Stimulated activated CD4-positive, alpha-beta T cell treated with anti-CD3 and anti-CD28 coated beads, Interleukin-2, amount 100 ng/mL, for 4 hours (primary cell): ENCODE results near the gene PPP4R1.

ENCODE experiments used
- DNase-seq: peaks from one replicate; pipeline ENCODE4 v3.0.0-alpha.2; 2020; ENCODE audit warnings: low read depth

Gene PPP4R1

GRCh38 chr18:9594823-9595596, 19.3 kb downstream of the PPP4R1 start:
- DNase-seq: no peak

GRCh38 chr18:9587924-9588323, 26.4 kb downstream of the PPP4R1 start:
- no peak for DNase-seq

GRCh38 chr18:9586814-9587213, 27.5 kb downstream of the PPP4R1 start:
- no peak for DNase-seq

GRCh38 chr18:9581667-9582066, 32.7 kb downstream of the PPP4R1 start:
- no peak for DNase-seq

GRCh38 chr18:9578306-9578705, 36.1 kb downstream of the PPP4R1 start:
- no peak for DNase-seq

- DNase-seq: no peak
These were observed 37.0 kb downstream of the PPP4R1 start for GRCh38 chr18:9577361-9577760.

GRCh38 chr18:9575558-9575957, 38.8 kb downstream of the PPP4R1 start:
- DNase-seq: no peak

- DNase-seq: no peak
These were observed 39.8 kb downstream of the PPP4R1 start for GRCh38 chr18:9574473-9575115.

- no peak for DNase-seq
These were observed 42.8 kb downstream of the PPP4R1 start for GRCh38 chr18:9571546-9571945.

- no peak for DNase-seq
These were observed 44.1 kb downstream of the PPP4R1 start for GRCh38 chr18:9570255-9570654.

- DNase-seq: no peak
These were observed 45.2 kb downstream of the PPP4R1 start for GRCh38 chr18:9569178-9569577.

GRCh38 chr18:9568186-9568585, 46.2 kb downstream of the PPP4R1 start:
- DNase-seq: no peak

GRCh38 chr18:9565407-9565806, 49.0 kb downstream of the PPP4R1 start:
- DNase-seq: no peak

GRCh38 chr18:9563331-9563730, 51.0 kb downstream of the PPP4R1 start:
- no peak for DNase-seq

GRCh38 chr18:9562584-9562983, 51.8 kb downstream of the PPP4R1 start:
- no peak for DNase-seq

- no peak for DNase-seq
These were observed 52.6 kb downstream of the PPP4R1 start for GRCh38 chr18:9561759-9562158.

- DNase-seq: no peak
These were observed 55.1 kb downstream of the PPP4R1 start for GRCh38 chr18:9559253-9559652.

- DNase-seq: no peak
These were observed 55.8 kb downstream of the PPP4R1 start for GRCh38 chr18:9558387-9559064.

- no peak for DNase-seq
These were observed 57.0 kb downstream of the PPP4R1 start for GRCh38 chr18:9557250-9557943.

GRCh38 chr18:9552616-9553015, 61.7 kb downstream of the PPP4R1 start:
- DNase-seq: no peak

- no peak for DNase-seq
These were observed 62.2 kb downstream of the PPP4R1 start for GRCh38 chr18:9552191-9552590.

- no peak for DNase-seq
These were observed 63.9 kb downstream of the PPP4R1 start for GRCh38 chr18:9550429-9550828.

- no peak for DNase-seq
These were observed 65.0 kb downstream of the PPP4R1 start for GRCh38 chr18:9549405-9549804.
